DMS153 (cell line): ENCODE results near the gene PIKFYVE.
"Not testable (repeated sequence)": the region's sequence is repeated elsewhere in the genome, so short reads cannot be mapped to it uniquely, and the experiment has no call there.

ENCODE experiments used
- DNase-seq: peaks from one replicate; lab custom pipeline; 2025; lab: John Stamatoyannopoulos, UW

The PIKFYVE gene

GRCh38 chr2:208265801-208266552, at the start of gene PIKFYVE:
Gene PIKFYVE, plus strand, starts transcription at chr2:208266255. Its CDS starts 5,265 bp downstream, at chr2:208271520.
- peak; percentile 95 for DNase-seq

- DNase-seq: not testable (repeated sequence)
These were observed 44.2 kb upstream of the PIKFYVE start for GRCh38 chr2:208221873-208222272.

- no peak for DNase-seq
These were observed 43.7 kb upstream of the PIKFYVE start for GRCh38 chr2:208222351-208222750.

- no peak for DNase-seq
These were observed 41.3 kb upstream of the PIKFYVE start for GRCh38 chr2:208224802-208225201.

- DNase-seq: no peak
These were observed 38.3 kb upstream of the PIKFYVE start for GRCh38 chr2:208227581-208228232.

DNA sequence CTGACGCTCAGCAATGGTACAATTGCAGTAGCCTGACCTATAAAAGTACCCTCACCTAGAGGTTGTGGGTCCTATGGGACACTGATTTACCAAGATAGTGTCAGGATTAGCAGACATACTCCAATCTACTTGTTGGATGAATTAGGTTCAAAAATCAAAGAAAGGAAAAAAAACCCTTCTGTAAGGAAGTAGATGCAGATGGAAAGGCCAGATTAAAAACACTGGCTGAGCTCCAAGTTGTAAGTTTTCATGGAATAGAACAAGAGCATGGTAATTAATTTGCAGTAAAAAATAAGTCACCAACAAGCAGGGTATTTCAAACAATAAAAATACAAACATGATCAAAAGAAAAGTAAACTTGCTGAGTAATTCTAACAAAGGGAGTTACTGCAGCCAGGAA, 37.6 kb upstream of the PIKFYVE start:
- DNase-seq: no peak

GRCh38 chr2:208234786-208235185, 31.3 kb upstream of the PIKFYVE start:
- no peak for DNase-seq

DNA sequence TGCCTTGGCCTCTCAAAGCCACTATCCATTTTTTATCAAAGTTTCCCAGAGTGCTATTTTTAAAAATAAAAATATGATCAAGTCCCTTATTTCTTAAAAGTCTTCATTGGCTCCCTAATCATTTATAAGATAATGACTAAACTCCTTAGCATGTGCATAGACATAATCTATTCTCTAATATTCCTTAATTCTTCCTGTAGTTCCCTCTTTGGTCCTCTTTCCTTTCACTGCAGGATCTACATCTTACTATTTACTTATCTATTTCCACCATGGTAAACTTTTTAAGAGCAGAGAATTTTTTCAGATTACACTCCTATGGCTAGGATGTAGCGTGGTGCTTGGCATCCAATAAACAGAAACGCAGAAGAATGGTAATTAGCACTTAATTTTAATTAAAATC, 30.2 kb upstream of the PIKFYVE start:
- DNase-seq: no peak

DNA sequence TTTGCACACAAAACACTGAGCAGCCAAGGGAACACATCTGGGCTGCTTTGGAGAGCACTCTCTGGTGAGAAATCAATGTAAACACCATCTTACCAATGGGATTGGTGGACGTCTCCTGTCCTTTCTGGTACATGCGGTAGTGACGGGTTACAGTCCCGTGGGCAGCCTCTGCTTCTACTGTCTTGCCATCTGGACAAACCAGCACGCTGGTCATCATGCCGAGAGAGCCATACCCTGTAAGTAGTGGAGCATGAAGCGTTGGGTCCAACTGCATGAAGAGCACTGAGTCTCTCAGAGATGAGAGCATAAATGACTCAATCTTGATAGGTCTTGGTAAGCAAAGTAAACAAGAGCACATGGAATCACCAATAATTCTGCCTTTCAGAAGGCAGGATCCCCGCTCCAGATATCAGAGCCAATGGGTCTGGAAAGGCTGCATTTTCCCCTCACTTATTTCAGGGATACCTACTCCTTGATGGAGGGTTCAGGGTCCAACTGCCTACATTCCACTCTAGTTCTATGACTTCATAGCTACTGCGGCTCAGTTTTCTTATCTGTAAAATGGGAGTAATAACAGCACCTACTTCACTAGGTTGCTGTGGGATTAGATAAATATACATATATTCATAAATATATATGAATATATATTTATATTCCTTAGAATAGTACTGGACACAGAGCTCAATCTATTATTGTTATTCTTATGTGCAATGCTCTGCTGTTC, 26.1 kb upstream of the PIKFYVE start:
- DNase-seq: no peak

GRCh38 chr2:208240619-208241209, 25.3 kb upstream of the PIKFYVE start:
- no peak for DNase-seq

DNA sequence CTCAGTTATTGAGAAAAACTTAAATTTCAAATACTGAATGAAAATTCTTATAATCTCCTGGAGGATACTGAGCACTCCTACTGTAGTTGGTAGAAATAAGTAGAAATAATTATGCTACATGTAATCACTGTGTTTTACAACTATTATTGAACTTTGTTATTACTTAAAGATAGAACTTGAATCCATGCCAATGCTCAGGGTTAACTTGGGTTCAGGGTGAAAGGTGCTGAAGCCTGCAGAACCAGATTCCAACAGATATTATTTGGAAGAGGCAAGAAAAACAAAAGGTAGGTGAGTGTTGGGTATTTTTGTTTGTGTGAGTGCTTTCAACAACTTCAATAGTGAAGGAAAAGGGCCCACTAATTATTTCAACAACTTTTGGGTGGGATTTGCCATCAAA, 21.6 kb upstream of the PIKFYVE start:
- DNase-seq: no peak

- DNase-seq: no peak
These were observed 20.3 kb upstream of the PIKFYVE start for GRCh38 chr2:208245746-208246145.

GRCh38 chr2:208248601-208249000, 17.5 kb upstream of the PIKFYVE start:
- DNase-seq: no peak

- no peak for DNase-seq
These were observed 16.8 kb upstream of the PIKFYVE start for GRCh38 chr2:208249296-208249695.

DNA sequence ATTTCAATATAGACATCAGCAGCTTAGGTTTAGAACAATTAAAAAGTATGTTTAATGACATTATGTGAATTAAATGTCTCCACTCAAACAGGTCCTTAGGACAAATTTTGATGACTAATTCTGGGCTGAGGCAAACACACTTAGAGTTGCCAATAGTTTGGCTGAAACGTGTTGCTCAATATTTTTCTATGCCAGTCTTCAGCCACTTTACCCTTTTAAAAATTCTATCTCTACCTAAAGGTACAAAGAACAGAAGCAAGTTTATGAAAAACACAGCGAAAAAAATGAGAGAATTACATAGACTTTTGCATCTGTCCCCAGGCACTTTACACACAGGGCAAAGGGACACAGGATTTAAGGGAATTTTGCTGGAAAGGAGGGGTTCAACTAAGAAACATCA, 15.7 kb upstream of the PIKFYVE start:
- DNase-seq: no peak

GRCh38 chr2:208251098-208251497, 15.0 kb upstream of the PIKFYVE start:
- DNase-seq: no peak

DNA sequence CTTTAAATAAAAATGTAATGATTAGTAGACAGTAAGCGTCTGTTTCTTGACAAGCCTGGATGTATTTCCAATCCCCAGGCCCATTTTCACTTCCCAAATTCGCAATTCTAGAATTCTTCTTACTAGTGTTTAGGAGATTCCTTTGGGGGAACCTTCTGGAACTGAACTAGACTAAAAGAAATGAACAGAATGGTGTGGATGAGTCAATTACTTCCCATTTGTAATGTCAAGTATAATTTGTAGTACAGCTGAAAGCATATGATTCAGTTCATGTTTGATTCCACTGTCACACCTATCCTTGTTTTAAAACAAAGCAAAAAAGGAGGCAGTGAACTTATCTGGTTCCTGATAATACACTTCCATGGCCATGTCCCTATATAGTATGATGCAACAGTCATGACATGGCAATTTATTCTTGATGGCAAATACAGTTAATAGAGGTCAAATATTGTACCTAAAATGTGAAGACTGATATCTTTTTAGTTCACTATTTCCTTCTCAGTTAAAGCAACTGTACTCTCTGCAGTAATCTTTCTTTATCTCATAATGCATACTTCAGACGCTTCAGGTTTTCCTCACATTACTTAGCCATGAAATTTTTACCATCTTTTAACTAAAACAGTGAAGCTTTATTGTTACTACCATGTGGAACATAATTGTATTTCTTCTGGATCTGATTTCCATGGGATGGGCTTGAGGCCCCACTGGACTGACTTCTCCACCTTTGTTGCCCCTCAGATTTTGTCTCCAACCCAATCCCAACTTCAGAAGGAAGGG, 13.2 kb upstream of the PIKFYVE start:
- DNase-seq: no peak

DNA sequence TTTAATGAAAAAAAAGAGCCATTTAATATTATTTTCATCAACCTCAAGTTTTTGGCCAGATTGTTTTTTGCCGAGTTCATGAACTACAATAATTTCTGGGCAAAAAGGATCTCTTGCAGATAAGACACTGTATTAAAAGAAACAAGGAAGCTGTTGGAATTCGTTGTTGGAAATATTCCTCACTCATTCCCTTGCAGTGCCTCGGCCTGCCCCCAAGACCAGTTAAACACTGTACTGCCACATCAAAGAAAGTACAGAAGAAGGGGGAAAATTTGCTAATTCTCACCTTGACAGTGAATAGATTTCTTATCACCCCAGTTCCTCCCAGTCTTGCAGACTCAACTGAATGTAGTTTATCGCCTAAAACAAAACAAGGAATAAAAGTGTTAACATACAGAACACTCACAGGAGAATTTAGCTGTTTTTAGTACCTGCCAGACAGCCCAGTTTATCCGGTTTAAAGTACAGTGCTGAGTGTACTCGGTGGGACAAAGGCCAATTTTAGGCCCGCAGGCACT, 12.4 kb upstream of the PIKFYVE start:
- no peak for DNase-seq

- peak; percentile 53 for DNase-seq
These were observed 11.8 kb upstream of the PIKFYVE start for GRCh38 chr2:208254118-208254870.

DNA sequence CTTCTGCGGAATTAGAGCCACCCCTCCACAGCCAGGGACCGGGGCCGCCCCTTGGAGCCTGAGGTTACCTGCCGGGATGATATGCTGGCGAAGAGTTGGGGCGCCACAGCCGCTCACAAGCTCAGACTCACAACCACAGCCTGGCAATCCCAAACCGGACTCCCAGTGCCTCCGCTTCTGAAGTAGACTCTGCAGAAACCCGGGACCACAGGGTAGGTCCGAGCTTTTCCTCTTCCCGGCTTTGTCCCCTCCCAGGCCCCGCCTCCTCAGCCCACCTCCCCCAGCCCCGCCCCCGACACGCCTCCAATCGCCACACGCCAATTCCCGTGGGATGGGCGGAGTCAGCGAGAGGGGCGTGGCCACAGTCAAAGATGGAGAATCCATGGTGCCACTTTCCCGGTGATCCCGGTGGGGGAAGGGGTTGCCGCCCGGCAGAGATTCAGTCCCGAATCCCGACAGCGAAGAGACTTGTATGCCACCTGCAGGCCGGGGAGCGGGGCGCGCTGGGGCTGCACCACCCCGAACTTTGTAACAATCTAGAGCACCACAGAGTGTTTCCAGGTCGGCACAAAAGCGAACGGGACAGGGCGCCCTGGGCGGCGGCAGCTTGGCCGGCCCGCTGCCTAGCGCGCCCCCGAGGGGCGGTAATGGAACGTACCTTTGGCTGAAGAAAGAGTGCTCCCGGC, 11.0 kb upstream of the PIKFYVE start, which contains the start of gene IDH1:
TSS of gene IDH1 (minus strand) at position 201 of the 686 bp plus-strand sequence. CDS start 3,520 bp downstream, outside the sequence.
- DNase-seq: peak; percentile 82
